Lung (tissue), 12 donors: ENCODE results near the gene KMT2C. TPM values are rescaled to one million over a fixed set of nuclear protein-coding genes. Genes with fewer than 3 reads are reported as not detected.

Experiments
- ATAC-seq: fragments of 200-7000 bp; cut with Tn5 transposase; one replicate; pipeline ENCODE4 v1.9.1; 2020; ENCODE audit warnings: moderate number of reproducible peaks; ENCODE audit not compliant: insufficient read depth, low FRiP score
- DNase-seq, 3 donors: peaks; one replicate each; pipeline ENCODE4 v3.0.0-alpha.2; 2013 to 2017
- H3K27ac ChIP-seq, 2 donors: one replicate each; pipeline ENCODE4 v1.5.1; 2013; ENCODE audit warnings: mild to moderate bottlenecking in 2 of 2, moderate library complexity in 2 of 2, control low read depth in 1 of 2, inconsistent platforms in 1 of 2, low read depth in 1 of 2, low read length in 1 of 2
- H3K27me3 ChIP-seq, 3 donors: one replicate each; pipeline ENCODE4 v1.5.1; 2013; ENCODE audit warnings: low read length in 2 of 3; ENCODE audit not compliant: control insufficient read depth in 3 of 3, insufficient read depth in 3 of 3
- H3K36me3 ChIP-seq, 4 donors: one replicate each; pipeline ENCODE4 v1.5.1; 2013; ENCODE audit warnings: low read length in 4 of 4, mild to moderate bottlenecking in 1 of 4, moderate library complexity in 1 of 4; ENCODE audit not compliant: control insufficient read depth in 4 of 4, insufficient read depth in 4 of 4
- H3K4me1 ChIP-seq, 5 donors: one replicate each; pipeline ENCODE4 v1.5.1; 2013; ENCODE audit warnings: low read length in 5 of 5, mild to moderate bottlenecking in 2 of 5, moderate library complexity in 1 of 5; ENCODE audit not compliant: control insufficient read depth in 5 of 5, insufficient read depth in 5 of 5
- H3K4me3 ChIP-seq: one replicate; pipeline ENCODE4 v1.5.1; 2013; ENCODE audit warnings: mild to moderate bottlenecking, control low read depth, moderate library complexity
- H3K9ac ChIP-seq, 2 donors: one replicate each; pipeline ENCODE4 v1.5.1; 2013; ENCODE audit warnings: low read length in 2 of 2, control low read depth in 1 of 2; ENCODE audit not compliant: insufficient read depth in 1 of 2
- H3K9me3 ChIP-seq, 4 donors: one replicate each; pipeline ENCODE4 v1.5.1; 2013; ENCODE audit warnings: low read length in 3 of 4, mild to moderate bottlenecking in 1 of 4, moderate library complexity in 1 of 4; ENCODE audit not compliant: control insufficient read depth in 4 of 4, insufficient read depth in 3 of 4
- WGBS, 2 donors: extraction: QIAGEN DNeasy Blood & Tissue Kit; methylation state at CpG; one replicate each; pipeline ENCODE4 v1.1.7; 2013; 5-methylcytosine and 5-hydroxymethylcytosine counted together
- polyA plus RNA-seq, 2 donors: library from polyadenylated mRNA; stranded (reverse); fragments of 200-250 nt; gene quantifications; one replicate each; pipeline ENCODE4 v1.2.1, GENCODE V29; 2013
- total RNA-seq, 2 donors: library from RNA; depleted of rRNA in 1 of 2; stranded (reverse); fragments of >200 nt in 1 of 2; gene quantifications; one replicate each; pipeline ENCODE4 v1.2.1, GENCODE V29; 2014 to 2021
- TF ChIP-seq, protein P1 (sequence below): IDR thresholded peaks from 2 replicates; pipeline ENCODE4 v1.5.1; 2012; ENCODE audit warnings: mild to moderate bottlenecking; ENCODE audit errors: control extremely low read depth, extremely low read depth
- donor health status: control.
- donor health status: control.
- donor health status: Bipolar disorder and iron deficiency.
- donor health status: healthy.
- donor health status: DM: yes; HTN: yes; CAD: no.

Gene KMT2C
- total and polyA plus RNA-seq, 4 donors, result 10.2 to 115 (median 52.3) TPM

DNA sequence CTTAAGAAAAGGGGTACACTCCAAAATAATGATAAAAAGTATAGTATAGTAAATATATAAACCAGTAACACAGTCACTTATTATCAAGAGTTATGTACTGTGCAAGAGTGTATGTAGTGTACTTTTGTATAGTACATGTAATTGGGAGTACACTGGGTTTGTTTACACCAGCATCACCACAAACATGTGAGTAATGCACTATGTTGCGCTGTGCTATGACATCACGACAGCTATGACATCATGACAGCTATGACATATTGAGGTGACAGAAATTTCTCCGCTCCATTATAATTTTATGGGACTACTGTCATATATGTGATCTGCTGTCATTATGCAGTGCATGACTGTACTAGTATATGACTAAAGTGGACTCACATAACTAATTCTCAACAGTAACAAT, 84.6 kb downstream of the KMT2C start:
- Histone ChIP-seq H3K27me3 (no peaks in the 10 kb centered on the region), H3K36me3 (peaks cover 9 to 25% (median 16%) of the 10 kb centered on the region in 4 donors), H3K27ac (no peak overlapping the region), H3K4me3 (no peak overlapping the region), H3K4me1 (peaks cover 0 to 2% (median 0%) of the 10 kb centered on the region in 5 donors), H3K9ac (no peak overlapping the region), H3K9me3 (peaks cover 0 to 3% (median 1%) of the 10 kb centered on the region in 4 donors)
- ATAC-seq (no peak), DNase-seq (no peak)
- WGBS, 2 donors, result 97 to 98% methylated on average over 3 of the region's 3 CpGs
- TF ChIP-seq, protein P1, sequence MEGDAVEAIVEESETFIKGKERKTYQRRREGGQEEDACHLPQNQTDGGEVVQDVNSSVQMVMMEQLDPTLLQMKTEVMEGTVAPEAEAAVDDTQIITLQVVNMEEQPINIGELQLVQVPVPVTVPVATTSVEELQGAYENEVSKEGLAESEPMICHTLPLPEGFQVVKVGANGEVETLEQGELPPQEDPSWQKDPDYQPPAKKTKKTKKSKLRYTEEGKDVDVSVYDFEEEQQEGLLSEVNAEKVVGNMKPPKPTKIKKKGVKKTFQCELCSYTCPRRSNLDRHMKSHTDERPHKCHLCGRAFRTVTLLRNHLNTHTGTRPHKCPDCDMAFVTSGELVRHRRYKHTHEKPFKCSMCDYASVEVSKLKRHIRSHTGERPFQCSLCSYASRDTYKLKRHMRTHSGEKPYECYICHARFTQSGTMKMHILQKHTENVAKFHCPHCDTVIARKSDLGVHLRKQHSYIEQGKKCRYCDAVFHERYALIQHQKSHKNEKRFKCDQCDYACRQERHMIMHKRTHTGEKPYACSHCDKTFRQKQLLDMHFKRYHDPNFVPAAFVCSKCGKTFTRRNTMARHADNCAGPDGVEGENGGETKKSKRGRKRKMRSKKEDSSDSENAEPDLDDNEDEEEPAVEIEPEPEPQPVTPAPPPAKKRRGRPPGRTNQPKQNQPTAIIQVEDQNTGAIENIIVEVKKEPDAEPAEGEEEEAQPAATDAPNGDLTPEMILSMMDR, result no peak

DNA sequence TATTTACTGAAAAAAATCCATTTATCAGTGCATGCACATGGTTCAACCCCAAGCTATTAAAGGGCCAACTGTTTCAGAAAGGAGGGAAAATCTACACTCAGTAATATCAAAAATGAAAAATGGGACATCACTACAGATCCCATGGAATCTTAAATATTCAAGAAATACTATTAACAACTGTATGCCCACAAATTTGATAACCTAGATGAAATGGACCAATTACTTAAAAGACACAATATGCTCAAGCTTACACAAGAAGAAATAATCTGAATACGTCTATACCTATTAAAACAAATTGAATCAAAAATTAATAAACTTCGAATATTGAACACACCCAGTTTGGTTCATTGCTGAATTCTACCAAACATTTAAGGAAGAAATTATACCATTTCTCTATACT, 87.9 kb downstream of the KMT2C start:
- ATAC-seq (no peak), DNase-seq (no peak)
- no peak overlapping the region for H3K4me3 ChIP-seq
- no peak overlapping the region for H3K9ac ChIP-seq
- H3K9me3 ChIP-seq, result peaks cover 0 to 3% (median 1%) of the 10 kb centered on the region in 4 donors
- TF ChIP-seq, protein P1, result no peak
- 98 to 99% methylated on average over 2 of the region's 2 CpGs for WGBS, 2 donors
- no peaks in the 10 kb centered on the region for H3K27me3 ChIP-seq
- peaks cover 3 to 21% (median 15%) of the 10 kb centered on the region in 4 donors for H3K36me3 ChIP-seq
- H3K27ac ChIP-seq, result no peak overlapping the region
- no peaks in the 10 kb centered on the region for H3K4me1 ChIP-seq

DNA sequence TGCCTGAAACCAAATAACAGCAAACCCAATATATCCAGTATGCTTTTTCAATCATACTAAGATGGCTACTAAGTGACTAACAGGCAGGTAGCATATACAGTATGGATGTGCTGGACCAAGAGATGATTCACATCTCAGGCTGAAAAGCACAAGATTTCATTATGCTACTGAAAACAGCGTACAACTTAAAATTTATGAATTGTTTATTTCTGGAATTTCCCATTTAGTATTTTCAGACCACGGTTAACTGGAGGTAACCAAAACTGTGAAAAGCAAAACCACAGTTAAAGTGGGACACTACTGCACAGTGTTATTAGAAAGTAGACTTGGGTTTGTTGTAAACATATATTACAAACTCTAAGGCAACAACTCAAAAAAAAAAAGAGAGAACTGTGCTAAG, 91.5 kb downstream of the KMT2C start:
- H3K9me3 ChIP-seq, result peaks cover 0 to 3% (median 1%) of the 10 kb centered on the region in 4 donors
- H3K4me3 ChIP-seq, result no peak overlapping the region
- H3K27ac ChIP-seq, result no peak overlapping the region
- TF ChIP-seq, protein P1, result no peak
- no peaks in the 10 kb centered on the region for H3K27me3 ChIP-seq
- no peak overlapping the region for H3K9ac ChIP-seq
- 77 to 85% methylated on average over 2 of the region's 2 CpGs for WGBS, 2 donors
- peaks cover 3 to 15% (median 8%) of the 10 kb centered on the region in 4 donors for H3K36me3 ChIP-seq
- DNase-seq, result no peak
- no peak for ATAC-seq
- H3K4me1 ChIP-seq, result peaks cover 0 to 5% (median 0%) of the 10 kb centered on the region in 5 donors

DNA sequence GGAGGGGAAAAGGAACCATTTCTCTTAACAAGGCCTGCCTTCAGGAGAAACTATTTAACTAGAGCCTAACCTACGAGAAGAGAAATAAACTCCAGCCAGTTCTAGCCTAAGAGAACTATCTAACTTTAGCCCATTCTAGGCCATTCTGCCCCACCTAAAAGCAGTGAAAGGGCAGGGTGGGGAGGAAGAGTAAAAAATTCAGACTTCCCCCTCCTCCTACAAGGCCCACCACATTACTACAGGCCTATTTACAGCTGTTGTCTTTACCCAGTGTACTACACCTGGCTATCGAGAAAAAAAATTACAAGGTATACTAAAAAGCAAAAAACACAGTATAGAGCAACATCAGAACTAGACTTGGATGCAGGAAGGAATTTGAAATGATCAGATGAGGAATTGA, 93.0 kb downstream of the KMT2C start:
- WGBS, 2 donors, result 92% methylated on average over 2 of the region's 2 CpGs
- H3K36me3 ChIP-seq, result peaks cover under 1 to 9% (median 3%) of the 10 kb centered on the region in 4 donors
- ATAC-seq, result no peak

More for the DNA sequence above, 93.0 kb downstream of the KMT2C start:
- H3K9ac ChIP-seq, result no peak overlapping the region
- H3K27me3 ChIP-seq, result no peaks in the 10 kb centered on the region
- H3K4me1 ChIP-seq, result peaks cover 0 to 10% (median 3%) of the 10 kb centered on the region in 5 donors
- no peak for DNase-seq
- TF ChIP-seq, protein P1, result no peak
- peak overlapping the region in 1 of 2 donors; percentile 40 for H3K27ac ChIP-seq
- peaks cover 0 to under 1% (median 0%) of the 10 kb centered on the region in 4 donors for H3K9me3 ChIP-seq
- H3K4me3 ChIP-seq, result no peak overlapping the region
